ENCODE data around the gene OR4E1. TPM values are rescaled to one million over a fixed set of nuclear protein-coding genes. Genes with fewer than 3 reads are reported as not detected.

The OR4E1 gene
- total and polyA plus RNA-seq, 3 experiments from 2014 or later: not detected

Other genes with a start within 250 kb of the OR4E1 start
- 10 to 100 TPM; 90.0 to 96.1 TPM for gene CHD8, start 217.7 kb downstream of the OR4E1 start, total RNA-seq
- 33.6 TPM for gene CHD8, start 217.7 kb downstream of the OR4E1 start, polyA plus RNA-seq
- 10 to 100 TPM; 25.5 to 25.7 TPM for gene RAB2B, start 196.9 kb downstream of the OR4E1 start, total RNA-seq
- gene RAB2B, start 196.9 kb downstream of the OR4E1 start, polyA plus RNA-seq: 14.4 TPM
- gene TOX4, start 196.6 kb downstream of the OR4E1 start, total RNA-seq: 10 to 100 TPM; 82.7 to 83.0 TPM
- gene TOX4, start 196.6 kb downstream of the OR4E1 start, polyA plus RNA-seq: 93.3 TPM
- gene METTL3, start 162.5 kb downstream of the OR4E1 start, total RNA-seq: 10 to 100 TPM; 54.1 to 58.9 TPM
- 27.4 TPM for gene METTL3, start 162.5 kb downstream of the OR4E1 start, polyA plus RNA-seq
- 1 to 10 TPM; 2.0 to 2.6 TPM for gene SALL2, start 147.5 kb downstream of the OR4E1 start, total RNA-seq
- 1.4 TPM for gene SALL2, start 147.5 kb downstream of the OR4E1 start, polyA plus RNA-seq
- gene OR10G3, start 93.7 kb downstream of the OR4E1 start, total RNA-seq: not detected
- not detected for gene OR10G3, start 93.7 kb downstream of the OR4E1 start, polyA plus RNA-seq
- gene OR10G2, start 38.9 kb downstream of the OR4E1 start, total RNA-seq: not detected
- 0.20 TPM for gene OR10G2, start 38.9 kb downstream of the OR4E1 start, polyA plus RNA-seq
- gene OR4E2, start 20.0 kb downstream of the OR4E1 start, total RNA-seq: not detected
- not detected for gene OR4E2, start 20.0 kb downstream of the OR4E1 start, polyA plus RNA-seq

Measured in CD8-positive, alpha-beta memory T cell (primary cell).